GM23248 (cell line): ENCODE results near the gene ALX3.

Experiments
- EZH2 ChIP-seq: fragments of 200-600 bp; sonication (generic); IDR thresholded peaks from 2 replicates; pipeline ENCODE4 v1.6.1; 2018; ENCODE audit warnings: antibody characterized with exemption, mild to moderate bottlenecking; ENCODE audit not compliant: insufficient read depth, poor library complexity, severe bottlenecking
- EZH2phosphoT487 ChIP-seq: fragments of 200-600 bp; sonication (generic); IDR thresholded peaks from 2 replicates; pipeline ENCODE4 v1.6.1; 2018; ENCODE audit warnings: antibody characterized with exemption, moderate library complexity, mild to moderate bottlenecking, low read depth; ENCODE audit not compliant: insufficient read depth

- no peak for TF ChIP-seq EZH2phosphoT487
- no peak for TF ChIP-seq EZH2
Observed at GRCh38 chr1:110011527-110012041, 58.9 kb downstream of the ALX3 start.
